HepG2 (cell line): ENCODE measurements around the gene SYVN1. TPM values are rescaled to one million over a fixed set of nuclear protein-coding genes. Genes with fewer than 3 reads are reported as not detected.

Source experiments
- ATAC-seq: fragments of 200-7000 bp; cut with Tn5 transposase; 3 replicates; pipeline ENCODE4 v1.9.1; 2020; ENCODE audit warnings: mild to moderate bottlenecking, moderate library complexity
- BruUV-seq: library from RNA; stranded (reverse); fragments of 400-500 nt; replicated peaks from 2 replicates; lab custom pipeline; 2021; lab: Mats Ljungman, UMichigan
- CTCF ChIA-PET: fragments of 300-600 bp; formaldehyde crosslinking; extraction: SDS; loops from one replicate; lab custom pipeline; 2021; ENCODE audit warnings: low total read pairs, inconsistent platforms, low intra/inter-chr PET ratio; lab: Yijun Ruan, JAX
- POLR2A ChIA-PET: fragments of 350-600 bp; sonication (Branson Sonifier 250); formaldehyde crosslinking; loops from one replicate; lab custom pipeline; 2020; ENCODE audit warnings: antibody characterized with exemption, inconsistent platforms; lab: Yijun Ruan, JAX
- DNase-seq: peaks from one replicate; pipeline ENCODE4 v3.0.0-alpha.2; 2015; ENCODE audit warnings: low spot score
- FAIRE-seq: peaks from 3 replicates; lab custom pipeline; 2011; peaks lifted over from hg19 to GRCh38; lab: Jason Lieb, UNC
- H2AFZ ChIP-seq: one replicate; pipeline ENCODE4 v1.6.1; 2011; ENCODE audit warnings: low read length, inconsistent platforms
- H3K27ac ChIP-seq: fragments of 300-600 bp; 3 replicates; pipeline ENCODE4 v1.8.0; 2011; ENCODE audit warnings: mixed run types, mild to moderate bottlenecking, mixed read lengths, low read length, inconsistent platforms; ENCODE audit not compliant: insufficient read depth; ENCODE audit errors: extremely low read length
- H3K27me3 ChIP-seq, 2 experiments: fragments of 200-600 bp in 1 of 2; 2 replicates in 1 of 2; 3 replicates in 1 of 2; pipeline versions ENCODE4 v1.6.0 to v1.8.0; 2011; ENCODE audit warnings: low read length in 2 of 2, mild to moderate bottlenecking in 2 of 2, moderate library complexity in 2 of 2, inconsistent platforms in 1 of 2; ENCODE audit not compliant: insufficient read depth in 2 of 2, control insufficient read depth in 1 of 2
- H3K36me3 ChIP-seq, 2 experiments: fragments of 200-600 bp in 1 of 2; replicated peaks in 1 of 2; 2 replicates in 1 of 2; 3 replicates in 1 of 2; pipeline versions ENCODE4 v1.5.1 to v1.8.0; 2011; ENCODE audit warnings: low read length in 2 of 2, inconsistent platforms in 1 of 2; ENCODE audit not compliant: insufficient read depth in 2 of 2, control insufficient read depth in 1 of 2
- H3K4me1 ChIP-seq: 2 replicates; pipeline ENCODE4 v1.5.1; 2012; ENCODE audit warnings: low read length, inconsistent platforms; ENCODE audit not compliant: insufficient read depth
- H3K4me2 ChIP-seq: 2 replicates; pipeline ENCODE4 v1.6.0; 2011; ENCODE audit warnings: low read depth, low read length, inconsistent platforms
- H3K4me3 ChIP-seq, 3 experiments: fragments of 200-600 bp in 1 of 3; sonication (generic), shearing (Covaris generic) in 1 of 3; replicated peaks in 1 of 3; 2 replicates each; pipeline ENCODE4 v1.5.1; 2011 to 2016; ENCODE audit warnings: low read length in 3 of 3, inconsistent platforms in 2 of 3, low read depth in 2 of 3, mild to moderate bottlenecking in 2 of 3, control low read depth in 1 of 3, mixed read lengths in 1 of 3; ENCODE audit not compliant: insufficient read depth in 1 of 3
- H3K79me2 ChIP-seq: one replicate; pipeline ENCODE4 v1.6.1; 2011; ENCODE audit warnings: low read length, inconsistent platforms; ENCODE audit not compliant: insufficient read depth
- H3K9ac ChIP-seq: 2 replicates; pipeline ENCODE4 v1.6.0; 2011; ENCODE audit warnings: mild to moderate bottlenecking, low read depth, low read length, inconsistent platforms; ENCODE audit not compliant: insufficient read depth
- H3K9me3 ChIP-seq: 2 replicates; pipeline ENCODE4 v1.5.1; 2012; ENCODE audit warnings: mild to moderate bottlenecking, low read length
- H4K20me1 ChIP-seq: 2 replicates; pipeline ENCODE4 v1.6.0; 2011; ENCODE audit warnings: inconsistent platforms, mild to moderate bottlenecking, low read length, moderate library complexity; ENCODE audit not compliant: insufficient read depth
- ATF6 ChIP-seq: sonication (generic); formaldehyde crosslinking; conservative IDR thresholded peaks from 2 replicates; pipeline ENCODE4 v1.4.0; 2020; ENCODE audit warnings: missing genetic modification reagents
- HMGXB3 ChIP-seq: sonication (generic); formaldehyde crosslinking; IDR thresholded peaks from 2 replicates; pipeline ENCODE4 v1.4.0; 2020; ENCODE audit warnings: missing genetic modification reagents, borderline replicate concordance
- KLF6 ChIP-seq: IDR thresholded peaks from 2 replicates; pipeline ENCODE4 v1.8.0; 2016; ENCODE audit warnings: missing biosample characterization, missing genetic modification reagents
- MED8 ChIP-seq: sonication (generic); formaldehyde crosslinking; IDR thresholded peaks from 2 replicates; pipeline ENCODE4 v1.8.1; 2023; ENCODE audit warnings: mild to moderate bottlenecking, missing genetic modification reagents; ENCODE audit not compliant: insufficient replicate concordance
- MEIS2 ChIP-seq: sonication (generic); formaldehyde crosslinking; IDR thresholded peaks from 2 replicates; pipeline ENCODE4 v1.9.0; 2021; ENCODE audit warnings: mild to moderate bottlenecking, missing genetic modification reagents
- NFYB ChIP-seq: sonication (generic); formaldehyde crosslinking; IDR thresholded peaks from 2 replicates; pipeline ENCODE4 v1.4.0; 2020; ENCODE audit warnings: missing genetic modification reagents
- ZFYVE20 ChIP-seq: sonication (generic); formaldehyde crosslinking; IDR thresholded peaks from 2 replicates; pipeline ENCODE4 v1.8.0; 2023; ENCODE audit warnings: low read depth, mild to moderate bottlenecking, moderate library complexity, missing genetic modification reagents, borderline replicate concordance
- ZNF629 ChIP-seq: sonication (generic); formaldehyde crosslinking; conservative IDR thresholded peaks from 2 replicates; pipeline ENCODE4 v1.5.0; 2020; ENCODE audit warnings: missing genetic modification reagents
- WGBS: methylation state at CpG from one replicate; pipeline ENCODE4 v1.1.6; 2017; ENCODE audit warnings: low lambda C conversion rate; 5-methylcytosine and 5-hydroxymethylcytosine counted together
- in situ Hi-C: cut with HindIII; loops from 2 replicates; pipeline ENCODE4 v1.10.0; 2017; ENCODE audit warnings: low pct_unique_long_range_greater_than_20kb; ENCODE audit not compliant: extremely low pct_ligation_motif_present
- intact Hi-C: fragments of 100-400 bp; cut with micrococcal nuclease; formaldehyde crosslinking; loops from one replicate; pipeline ENCODE4 v1.10.0; 2022; ENCODE audit not compliant: unreplicated experiment
- polyA plus RNA-seq, 8 experiments: library from polyadenylated mRNA; depleted of rRNA in 3 of 8; stranded (reverse) in 7 of 8; unstranded in 1 of 8; fragments of >200 nt; fragmentation: Illumina TruSeq in 4 of 8; extraction: Trizol in 4 of 8; gene quantifications; 2 replicates each; pipeline versions ENCODE4 v1.2.1 to v1.2.3, GENCODE V29; 2011 to 2016; ENCODE audit warnings: low read depth in 4 of 8, missing spikeins in 1 of 8, mixed read lengths in 1 of 8; ENCODE audit not compliant: insufficient read depth in 1 of 8
- total RNA-seq, 5 experiments: library from RNA; depleted of rRNA; stranded (reverse); fragments of >200 nt; fragmentation: Illumina TruSeq; extraction: Trizol; gene quantifications; 2 replicates each; pipeline ENCODE4 v1.2.3, GENCODE V29; 2016; ENCODE audit warnings: low read depth in 1 of 5
- TF ChIP-seq, protein P1 (sequence below): sonication (generic); formaldehyde crosslinking; IDR thresholded peaks from 2 replicates; pipeline ENCODE4 v1.4.0; 2020; ENCODE audit warnings: low read depth, missing genetic modification reagents

The SYVN1 gene
- total and polyA plus RNA-seq, 2 of the 13 experiments (the other 11 are each of a cell fraction or from before 2014, with no cell fraction given), result 10.3 to 22.5 TPM

DNA sequence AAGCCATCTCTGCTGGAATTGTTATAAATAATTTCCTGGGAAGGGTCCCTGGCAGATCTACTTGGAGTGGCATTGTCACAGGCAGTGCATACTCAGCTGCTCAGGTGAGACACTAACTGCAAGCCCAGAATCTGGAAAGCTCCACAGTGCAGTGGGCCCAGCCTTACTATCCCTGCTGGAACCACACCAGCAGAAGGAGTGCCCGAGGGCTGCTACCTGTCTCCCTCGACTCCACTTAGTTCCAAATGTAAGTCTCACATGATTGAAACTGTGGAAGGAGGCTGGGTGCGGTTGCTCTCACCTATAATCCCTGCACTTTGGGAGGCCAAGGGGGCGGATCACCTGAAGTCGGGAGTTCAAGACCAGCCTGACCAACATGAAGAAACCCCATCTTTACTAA lies 14.3 kb upstream of the SYVN1 start:
- in situ Hi-C loops, result no loop called here
- 66% methylated on average over 4 of the region's 5 CpGs for WGBS
- BruUV-seq, result no TSS peak
- Histone ChIP-seq H3K27me3 (no peaks in the 10 kb centered on the region), H3K9me3 (peaks cover 5% of the 10 kb centered on the region; the same call in 1 of the 2 replicates), H3K36me3 (no peaks in the 10 kb centered on the region), H3K4me3 (no peak overlapping the region), H3K4me2 (no peak overlapping the region), H2AFZ (no peak overlapping the region), H3K79me2 (no peaks in the 10 kb centered on the region), H3K27ac (no peak overlapping the region), H4K20me1 (no peaks in the 10 kb centered on the region), H3K4me1 (peaks cover 48% of the 10 kb centered on the region), H3K9ac (no peak overlapping the region)
- ATAC-seq, result no peak
- intact Hi-C loops, result no loop called here
- CTCF ChIA-PET, result no interaction called here
- FAIRE-seq, result no peak
- DNase-seq, result no peak
- TF ChIP-seq KLF6 (CRISPR knock-in tag) (no peak), MEIS2 (no peak), HMGXB3 (CRISPR knock-in tag) (no peak), ZFYVE20 (CRISPR knock-in tag) (no peak), MED8 (CRISPR knock-in tag) (no peak), ATF6 (CRISPR knock-in tag) (no peak), NFYB (CRISPR knock-in tag) (no peak), ZNF629 (CRISPR knock-in tag) (no peak)
- TF ChIP-seq, protein P1, sequence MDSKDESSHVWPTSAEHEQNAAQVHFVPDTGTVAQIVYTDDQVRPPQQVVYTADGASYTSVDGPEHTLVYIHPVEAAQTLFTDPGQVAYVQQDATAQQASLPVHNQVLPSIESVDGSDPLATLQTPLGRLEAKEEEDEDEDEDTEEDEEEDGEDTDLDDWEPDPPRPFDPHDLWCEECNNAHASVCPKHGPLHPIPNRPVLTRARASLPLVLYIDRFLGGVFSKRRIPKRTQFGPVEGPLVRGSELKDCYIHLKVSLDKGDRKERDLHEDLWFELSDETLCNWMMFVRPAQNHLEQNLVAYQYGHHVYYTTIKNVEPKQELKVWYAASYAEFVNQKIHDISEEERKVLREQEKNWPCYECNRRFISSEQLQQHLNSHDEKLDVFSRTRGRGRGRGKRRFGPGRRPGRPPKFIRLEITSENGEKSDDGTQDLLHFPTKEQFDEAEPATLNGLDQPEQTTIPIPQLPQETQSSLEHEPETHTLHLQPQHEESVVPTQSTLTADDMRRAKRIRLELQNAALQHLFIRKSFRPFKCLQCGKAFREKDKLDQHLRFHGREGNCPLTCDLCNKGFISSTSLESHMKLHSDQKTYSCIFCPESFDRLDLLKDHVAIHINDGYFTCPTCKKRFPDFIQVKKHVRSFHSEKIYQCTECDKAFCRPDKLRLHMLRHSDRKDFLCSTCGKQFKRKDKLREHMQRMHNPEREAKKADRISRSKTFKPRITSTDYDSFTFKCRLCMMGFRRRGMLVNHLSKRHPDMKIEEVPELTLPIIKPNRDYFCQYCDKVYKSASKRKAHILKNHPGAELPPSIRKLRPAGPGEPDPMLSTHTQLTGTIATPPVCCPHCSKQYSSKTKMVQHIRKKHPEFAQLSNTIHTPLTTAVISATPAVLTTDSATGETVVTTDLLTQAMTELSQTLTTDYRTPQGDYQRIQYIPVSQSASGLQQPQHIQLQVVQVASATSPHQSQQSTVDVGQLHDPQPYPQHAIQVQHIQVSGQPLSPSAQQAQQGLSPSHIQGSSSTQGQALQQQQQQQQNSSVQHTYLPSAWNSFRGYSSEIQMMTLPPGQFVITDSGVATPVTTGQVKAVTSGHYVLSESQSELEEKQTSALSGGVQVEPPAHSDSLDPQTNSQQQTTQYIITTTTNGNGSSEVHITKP, result no peak
- POLR2A ChIA-PET, result interaction anchor here (1.8 kb wide), 1 partner anchor 13 kb away, joined by 13 read pairs; no protein-coding TSS in a partner anchor
